ENCODE data around the gene CTDSP2. TPM values are rescaled to one million over a fixed set of nuclear protein-coding genes. Genes with fewer than 3 reads are reported as not detected.
A peak's percentile ranks its signal among the peaks of the same experiment; 100 is the strongest.
"Not testable (repeated sequence)": the region's sequence is repeated elsewhere in the genome, so short reads cannot be mapped to it uniquely, and the experiment has no call there.

CTDSP2 gene
- total RNA-seq, 1 donor from 2014 or later = 104 TPM

- DNase-seq (no peak), ATAC-seq (no peak)
- intact Hi-C loops (cut with micrococcal nuclease) = no loop called here
Measured at GRCh38 chr12:57775044-57775443, 71.5 kb downstream of the CTDSP2 start.

GRCh38 chr12:57774634-57775033 is 71.9 kb downstream of the CTDSP2 start:
- not testable (repeated sequence) for ATAC-seq

GRCh38 chr12:57772429-57773322 is 73.9 kb downstream of the CTDSP2 start, which contains the start of gene EEF1AKMT3:
EEF1AKMT3 (plus strand) TSS chr12:57772614; CDS start chr12:57772725, 111 bp downstream.
- DNase-seq = peak; percentile 74
- intact Hi-C loops (cut with micrococcal nuclease) = no loop called here
- peak; percentile 77 for ATAC-seq

More at GRCh38 chr12:57774634-57775033, 71.9 kb downstream of the CTDSP2 start:
- DNase-seq; intact Hi-C loops (cut with micrococcal nuclease): not testable (repeated sequence)

GRCh38 chr12:57771873-57772428 is 74.6 kb downstream of the CTDSP2 start, which contains the start of gene METTL1:
METTL1 (minus strand) TSS chr12:57772105; CDS start chr12:57772083, 22 bp downstream.
- peak; percentile 96 for ATAC-seq
- intact Hi-C loops (cut with micrococcal nuclease) = no loop called here
- peak; percentile 95 for DNase-seq

DNA sequence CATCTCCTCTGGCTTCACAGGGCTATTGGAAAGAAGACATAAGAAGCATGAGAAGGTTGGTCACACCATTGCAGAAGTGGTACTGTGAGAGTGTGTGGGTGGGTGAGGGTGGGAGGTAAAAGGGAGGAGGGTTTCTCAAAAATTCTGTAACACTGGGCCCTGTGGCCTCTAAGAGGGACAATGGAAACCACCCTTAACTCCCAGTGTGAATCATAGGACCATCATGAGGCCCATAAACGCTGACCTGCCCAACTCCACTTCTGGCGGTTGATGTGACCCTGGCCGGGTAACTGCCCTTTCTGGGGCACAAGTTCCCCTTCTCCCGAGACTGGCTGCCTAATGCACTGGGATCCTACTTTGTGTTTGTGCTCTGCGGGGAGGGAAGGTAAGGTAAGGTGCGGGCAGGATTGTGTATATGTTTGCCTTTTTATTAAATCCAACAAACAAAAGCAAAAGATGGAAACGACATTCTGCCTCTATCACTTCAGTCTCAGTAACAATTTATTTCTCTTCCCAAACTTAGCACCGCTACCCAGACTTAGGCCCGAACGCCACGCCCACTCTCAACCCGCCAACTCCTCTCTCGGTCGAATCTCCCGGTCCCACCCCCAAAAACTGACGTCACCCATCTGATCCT is 75.2 kb downstream of the CTDSP2 start:
- DNase-seq = peak; percentile 88
- peak; percentile 78 for ATAC-seq
- intact Hi-C loops (cut with micrococcal nuclease) = no loop called here

- no peak for DNase-seq
- no peak for ATAC-seq
- intact Hi-C loops (cut with micrococcal nuclease) = no loop called here
Measured at GRCh38 chr12:57770734-57771133, 75.8 kb downstream of the CTDSP2 start.

Small RNAs within 50 kb of the gene (microRNA-seq; reads per million reads assigned to microRNA genes)
- gene MIR26A2 (ENCODE audit: borderline number of aligned reads) = 282 reads per million, percentile 60 among the genes with 10 or more reads in this experiment

Other genes starting within 250 kb of the CTDSP2 start
- gene DTX3, start 241.9 kb downstream of the CTDSP2 start, total RNA-seq = 21.4 TPM
- 11.9 TPM for gene ARHGEF25, start 235.3 kb downstream of the CTDSP2 start, total RNA-seq
- 5.1 TPM for gene B4GALNT1, start 213.5 kb downstream of the CTDSP2 start, total RNA-seq
- gene OS9, start 152.6 kb downstream of the CTDSP2 start, total RNA-seq = 104 TPM
- gene AGAP2, start 108.0 kb downstream of the CTDSP2 start, total RNA-seq = 7.5 TPM
- gene TSPAN31, start 101.7 kb downstream of the CTDSP2 start, total RNA-seq = 32.8 TPM
- 42.1 TPM for gene CDK4, start 94.4 kb downstream of the CTDSP2 start, total RNA-seq
- 15.6 TPM for gene MARCHF9, start 91.6 kb downstream of the CTDSP2 start, total RNA-seq
- not detected for gene CYP27B1, start 79.7 kb downstream of the CTDSP2 start, total RNA-seq
- gene METTL1, start 74.6 kb downstream of the CTDSP2 start, total RNA-seq = 7.5 TPM
- gene EEF1AKMT3, start 74.1 kb downstream of the CTDSP2 start, total RNA-seq = 1.6 TPM
- gene TSFM, start 63.9 kb downstream of the CTDSP2 start, total RNA-seq = 52.4 TPM
- gene AVIL, start 28.0 kb downstream of the CTDSP2 start, total RNA-seq = 2.4 TPM
- gene ATP23, start 94.8 kb upstream of the CTDSP2 start, total RNA-seq = 8.3 TPM